GF-D8 (cell line): ENCODE data around the gene PML.
"Not testable (repeated sequence)": the region's sequence is repeated elsewhere in the genome, so short reads cannot be mapped to it uniquely, and the experiment has no call there.

Experiments used
- DNase-seq: peaks from one replicate; lab custom pipeline; 2025; lab: John Stamatoyannopoulos, UW

Gene PML

DNA sequence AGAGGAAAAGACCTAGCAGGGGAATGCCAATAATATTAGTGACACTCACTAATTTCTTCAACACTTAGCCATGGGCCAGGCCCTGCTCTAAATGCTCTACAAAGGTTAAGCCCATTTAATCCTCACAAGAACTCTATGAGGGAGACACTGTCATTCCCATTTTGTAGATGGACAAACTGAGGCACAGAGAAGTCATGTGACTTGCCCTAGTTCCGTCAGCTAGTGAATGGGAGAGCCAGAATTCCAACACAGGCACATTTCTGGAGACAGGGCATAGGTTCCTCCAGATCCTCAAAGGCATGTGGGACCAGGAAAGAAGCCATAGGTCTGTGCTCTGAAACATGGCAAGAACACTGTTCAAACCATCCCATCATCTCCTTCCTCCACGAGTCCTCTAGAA, 36.7 kb upstream of the PML start:
- no peak for DNase-seq

- DNase-seq, result no peak
Measured at GRCh38 chr15:73959012-73959581, 35.4 kb upstream of the PML start.

DNA sequence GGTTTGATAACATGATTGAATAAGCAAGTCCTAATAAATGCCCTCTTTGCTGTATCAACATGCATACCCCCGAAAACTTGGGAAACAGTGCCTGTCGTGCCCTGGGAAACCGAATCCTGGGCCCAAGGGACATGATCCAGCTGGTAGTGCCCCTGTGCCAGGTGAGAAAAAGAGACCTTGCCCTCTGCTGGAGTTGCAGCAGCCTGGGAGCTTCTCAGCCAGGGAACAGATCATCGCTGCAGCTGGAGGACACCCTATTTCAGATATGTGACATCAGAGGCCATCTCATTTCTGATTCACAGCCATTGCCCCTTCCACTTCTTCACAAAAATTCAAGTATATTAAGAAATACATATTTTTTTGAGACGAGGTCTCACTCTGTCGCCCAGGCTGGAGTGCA, 34.7 kb upstream of the PML start:
- no peak for DNase-seq

GRCh38 chr15:73960472-73961070, 33.9 kb upstream of the PML start:
- DNase-seq, result not testable (repeated sequence)

GRCh38 chr15:73962433-73962832, 32.1 kb upstream of the PML start:
- DNase-seq, result no peak

- peak; percentile 41 for DNase-seq
Measured at GRCh38 chr15:73964736-73965093, 29.8 kb upstream of the PML start.

GRCh38 chr15:73965094-73965757, 29.3 kb upstream of the PML start:
- DNase-seq, result no peak

- no peak for DNase-seq
Measured at GRCh38 chr15:73965758-73966113, 28.8 kb upstream of the PML start.

DNA sequence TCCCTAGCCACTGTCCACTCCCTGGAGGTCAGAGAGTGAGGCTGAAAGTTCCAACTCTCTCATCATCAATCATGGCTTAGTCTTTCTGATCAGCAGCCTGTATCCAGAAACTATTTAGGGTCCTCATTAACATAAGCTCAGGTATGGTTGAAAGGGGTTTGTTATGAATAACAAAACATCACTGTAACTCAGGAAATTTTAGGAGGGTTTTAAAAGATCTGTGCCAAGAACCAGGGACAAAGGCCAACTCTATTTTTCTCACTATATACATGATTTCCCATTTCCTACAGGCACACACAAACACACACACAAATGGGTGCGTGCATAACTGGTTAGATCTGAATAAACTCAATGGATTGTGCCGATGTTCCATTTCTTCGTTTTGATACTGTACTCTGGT, 26.1 kb upstream of the PML start:
- DNase-seq, result no peak

- no peak for DNase-seq
Measured at GRCh38 chr15:73969151-73969759, 25.3 kb upstream of the PML start.

- peak; percentile 35 for DNase-seq
Measured at GRCh38 chr15:73972984-73973682, 21.4 kb upstream of the PML start.

DNA sequence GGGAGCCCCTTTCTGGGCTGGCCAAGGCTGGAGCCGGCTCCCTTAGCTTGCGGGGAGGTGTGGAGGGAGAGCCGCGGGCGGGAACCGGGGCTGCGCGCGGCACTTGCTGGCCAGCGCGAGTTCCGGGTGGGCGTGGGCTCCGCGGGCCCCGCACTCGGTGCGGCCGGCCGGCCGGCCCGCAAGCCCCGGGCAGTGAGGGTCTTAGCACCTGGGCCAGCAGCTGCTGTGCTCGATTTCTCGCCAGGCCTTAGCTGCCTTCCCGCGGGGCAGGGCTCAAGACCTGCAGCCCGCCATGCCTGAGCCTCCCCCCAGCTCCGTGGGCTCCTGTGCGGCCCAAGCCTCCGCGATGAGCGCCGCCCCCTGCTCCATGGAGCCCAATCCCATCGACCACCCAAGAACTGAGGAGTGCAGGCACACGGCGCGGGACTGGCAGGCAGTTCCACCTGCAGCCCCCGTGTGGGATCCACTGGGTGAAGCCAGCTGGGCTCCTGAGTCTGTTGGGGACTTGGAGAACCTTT, 20.8 kb upstream of the PML start:
- not testable (repeated sequence) for DNase-seq

DNA sequence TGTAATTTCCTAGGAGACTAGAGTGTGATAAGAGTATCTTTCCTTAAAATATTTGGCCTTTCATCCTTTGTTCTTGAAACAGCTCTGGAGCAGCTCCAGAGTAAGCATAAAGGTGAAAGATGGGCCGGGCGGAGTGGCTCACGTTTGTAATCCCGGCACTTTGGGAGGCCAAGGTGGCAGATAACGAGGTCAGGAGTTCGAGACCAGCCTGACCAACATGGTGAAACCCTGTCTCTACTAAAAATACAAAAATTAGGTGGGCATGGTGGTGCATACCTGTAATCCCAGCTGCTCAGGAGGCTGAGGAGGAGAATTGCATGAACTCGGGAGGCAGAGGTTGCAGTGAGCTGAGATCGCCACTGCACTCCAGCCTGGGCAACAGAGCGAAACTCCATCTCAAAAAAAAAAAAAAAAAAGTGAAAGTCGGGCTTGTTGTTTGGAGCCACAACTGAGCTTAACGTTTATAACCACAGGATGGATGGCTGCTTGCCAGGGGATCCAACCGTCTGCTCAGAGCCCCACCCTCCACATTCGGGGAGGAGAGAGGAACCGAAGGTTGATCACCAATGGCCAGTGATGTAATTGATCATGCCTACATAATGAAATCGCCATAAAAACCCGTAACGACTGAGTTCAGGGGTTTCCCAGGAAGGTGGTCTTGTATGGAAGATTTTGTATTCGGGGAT, 18.9 kb upstream of the PML start:
- DNase-seq, result peak; percentile 4

GRCh38 chr15:73978896-73979295, 15.6 kb upstream of the PML start:
- DNase-seq, result no peak

DNA sequence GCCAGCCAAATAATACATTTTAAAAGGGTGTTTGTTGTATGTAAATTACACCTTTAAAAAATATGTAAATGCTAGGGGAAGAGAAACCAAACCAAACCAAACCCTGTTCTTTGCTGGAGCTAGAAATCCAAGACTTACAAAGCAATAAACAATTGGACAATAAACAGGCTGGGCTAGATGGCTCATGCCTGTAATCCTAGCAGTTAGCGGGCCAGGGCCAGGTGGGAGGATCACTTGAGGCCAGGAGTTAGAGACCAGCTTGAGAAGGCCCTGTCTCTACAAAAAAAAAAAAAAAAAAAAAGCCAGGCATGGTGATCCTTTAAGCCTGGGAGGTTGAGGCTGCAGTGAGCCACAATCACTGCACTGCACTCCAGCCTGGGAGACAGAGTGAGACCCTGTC, 14.9 kb upstream of the PML start:
- no peak for DNase-seq

DNA sequence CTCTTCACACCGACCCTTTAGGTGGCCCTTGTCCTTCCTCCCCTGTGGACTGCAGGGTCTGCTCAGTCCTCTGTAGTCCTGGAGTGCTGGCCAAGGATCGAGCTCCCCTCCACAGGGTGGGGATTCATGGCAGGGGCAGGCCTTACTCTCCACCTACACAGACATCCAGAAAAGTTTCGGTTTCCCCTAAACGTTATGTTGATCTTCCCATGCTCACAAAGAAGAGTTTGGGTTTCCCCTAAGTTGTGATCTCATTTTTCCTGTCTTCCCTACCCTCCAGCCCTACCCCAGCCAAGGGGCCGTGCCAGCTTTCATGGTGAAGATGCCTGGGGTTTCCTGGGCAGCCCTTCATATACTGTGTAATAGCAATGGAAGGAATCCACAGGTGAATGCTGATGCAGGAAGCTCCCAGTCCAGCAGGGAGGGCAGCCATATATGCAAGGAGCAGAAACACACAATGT, 12.7 kb upstream of the PML start:
- no peak for DNase-seq

DNA sequence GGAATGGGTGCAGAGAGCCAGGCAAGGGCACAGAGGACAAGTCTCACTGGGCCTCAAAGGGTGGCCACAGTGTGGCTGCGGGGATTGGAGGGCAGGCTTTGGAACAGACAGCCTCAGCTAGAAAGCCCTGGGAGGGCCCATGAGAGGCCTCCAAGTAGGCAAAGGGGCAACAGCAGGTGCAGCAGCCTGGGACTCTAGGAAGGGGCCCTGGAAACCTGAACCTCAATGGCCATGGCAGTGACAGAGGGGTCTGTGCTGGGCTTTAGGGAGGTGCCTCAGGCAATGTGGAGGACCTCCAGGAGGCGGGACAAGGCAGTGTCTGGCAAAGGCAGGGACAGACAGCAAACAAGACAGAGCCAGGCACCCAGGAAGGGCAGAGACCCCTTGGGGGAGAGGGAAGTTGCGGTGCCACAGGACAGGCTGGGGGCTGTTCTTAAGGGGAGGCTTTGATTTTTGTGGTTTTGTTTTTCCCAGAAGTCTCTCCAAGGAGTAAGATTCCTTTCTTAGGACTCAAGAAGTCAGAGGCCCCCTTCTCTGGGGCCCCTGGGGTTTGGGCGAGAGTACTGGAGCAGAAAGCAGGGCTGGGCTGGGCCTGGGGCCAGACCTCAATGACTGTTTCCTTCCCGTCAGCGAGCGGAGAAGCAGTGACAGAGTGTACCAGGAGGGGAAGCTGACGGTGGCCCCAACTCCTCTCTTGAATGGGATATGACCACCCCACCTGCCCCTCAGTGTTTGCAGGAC, 12.1 kb upstream of the PML start:
- peak; percentile 83 for DNase-seq

DNA sequence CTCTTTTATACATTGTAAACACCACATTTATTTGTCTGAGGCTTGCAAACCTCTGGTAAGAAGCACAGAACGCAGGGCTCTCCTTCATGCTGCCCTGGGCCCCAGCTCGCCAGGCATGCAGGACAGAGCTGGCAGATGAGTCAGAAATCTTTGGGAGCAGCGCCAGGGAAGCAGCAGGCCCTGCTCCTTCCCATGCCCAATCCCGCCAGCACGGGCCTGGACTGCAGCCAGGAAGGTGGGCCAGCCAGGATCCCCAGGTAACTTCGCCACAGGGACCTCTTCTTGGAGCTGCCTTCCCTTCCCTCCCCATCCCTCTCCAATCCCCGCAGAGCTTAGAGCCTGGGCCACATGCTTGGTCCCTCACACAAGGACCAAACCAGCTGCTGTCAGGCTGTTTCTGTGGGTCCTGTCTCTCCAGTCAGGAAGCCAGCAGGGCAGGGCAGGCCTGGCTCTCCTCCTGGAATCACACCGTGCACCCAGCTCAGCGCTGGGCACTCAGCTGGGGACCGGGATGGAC, 11.2 kb upstream of the PML start:
- no peak for DNase-seq

GRCh38 chr15:73983773-73984172, 10.7 kb upstream of the PML start:
- DNase-seq, result no peak

GRCh38 chr15:73984208-73984979, 10.1 kb upstream of the PML start:
- no peak for DNase-seq
